Activated CD4-positive, alpha-beta T cell treated with anti-CD3 and anti-CD28 coated beads, Interleukin-2, amount 50 U/mL, for 16 hours (primary cell): Measurements from ENCODE around the gene DEGS2.
A peak's percentile ranks its signal among the peaks of the same experiment; 100 is the strongest.
"Not testable (repeated sequence)": the region's sequence is repeated elsewhere in the genome, so short reads cannot be mapped to it uniquely, and the experiment has no call there.

Source experiments
- DNase-seq: peaks from one replicate; pipeline ENCODE4 v3.0.0-alpha.2; 2020

The DEGS2 gene

GRCh38 chr14:100159094-100159864, at the start of gene DEGS2:
Gene DEGS2 (minus strand): TSS chr14:100159645. CDS start chr14:100159587, 58 bp downstream.
- peak; percentile 35 for DNase-seq

- DNase-seq = not testable (repeated sequence)
Observed at GRCh38 chr14:100208136-100208535, 48.7 kb upstream of the DEGS2 start.

- not testable (repeated sequence) for DNase-seq
Observed at GRCh38 chr14:100207588-100207987, 48.1 kb upstream of the DEGS2 start.

GRCh38 chr14:100204835-100205167, 45.4 kb upstream of the DEGS2 start:
- not testable (repeated sequence) for DNase-seq

- DNase-seq = no peak
Observed at GRCh38 chr14:100203962-100204834, 44.8 kb upstream of the DEGS2 start.

- no peak for DNase-seq
Observed at GRCh38 chr14:100203146-100203545, 43.7 kb upstream of the DEGS2 start.

GRCh38 chr14:100202712-100203111, 43.3 kb upstream of the DEGS2 start:
- no peak for DNase-seq

GRCh38 chr14:100201701-100202100, 42.3 kb upstream of the DEGS2 start:
- no peak for DNase-seq

GRCh38 chr14:100200311-100200710, 40.9 kb upstream of the DEGS2 start:
- DNase-seq = no peak

- DNase-seq = no peak
Observed at GRCh38 chr14:100199240-100199860, 39.9 kb upstream of the DEGS2 start.

GRCh38 chr14:100193417-100194357, 34.2 kb upstream of the DEGS2 start:
- DNase-seq = no peak

- DNase-seq = peak; percentile 100
Observed at GRCh38 chr14:100192672-100193416, 33.4 kb upstream of the DEGS2 start.

GRCh38 chr14:100192250-100192671, 32.8 kb upstream of the DEGS2 start:
- no peak for DNase-seq

- no peak for DNase-seq
Observed at GRCh38 chr14:100191584-100192249, 32.3 kb upstream of the DEGS2 start.

- no peak for DNase-seq
Observed at GRCh38 chr14:100190126-100190525, 30.7 kb upstream of the DEGS2 start.

- DNase-seq = no peak
Observed at GRCh38 chr14:100188392-100189030, 29.1 kb upstream of the DEGS2 start.

- no peak for DNase-seq
Observed at GRCh38 chr14:100187247-100187833, 27.9 kb upstream of the DEGS2 start.

- DNase-seq = not testable (repeated sequence)
Observed at GRCh38 chr14:100181876-100182551, 22.6 kb upstream of the DEGS2 start.

GRCh38 chr14:100180671-100181070, 21.2 kb upstream of the DEGS2 start:
- not testable (repeated sequence) for DNase-seq
